ENCODE measurements around the gene TCEA3. TPM values are rescaled to one million over a fixed set of nuclear protein-coding genes. Genes with fewer than 3 reads are reported as not detected.

Gene TCEA3
- polyA plus RNA-seq, 3 donors, result 0.26 to 0.52 TPM; not detected in 1

- peaks cover 0 to 2% (median under 1%) of the 10 kb centered on the region in 3 donors for H3K27me3 Mint-ChIP-seq (ENCODE audit: low read depth in 3 of 3)
- no peak for TF ChIP-seq CTCF (IDR thresholded peaks at IDR 0.05)
- H3K4me3 Mint-ChIP-seq, result no peak overlapping the region
- 100% methylated on average over 1 of the region's 2 CpGs for WGBS (ENCODE audit: insufficient coverage)
- H3K9me3 Mint-ChIP-seq, result peaks cover 25 to 42% (median 40%) of the 10 kb centered on the region in 7 donors
- no peak for DNase-seq
- Histone ChIP-seq H3K4me2 (replicated peaks; ENCODE audit: extremely low read depth, low read length, poor library complexity, severe bottlenecking) (no peak overlapping the region), H3K4me3 (replicated peaks in 1 of 3; ENCODE audit: low read depth in 2 of 3, low read length in 3 of 3) (no peak overlapping the region), H3K9ac (ENCODE audit: insufficient read depth, low read length, poor library complexity, severe bottlenecking) (no peak overlapping the region), H3K9me3 (replicated peaks in 1 of 2; ENCODE audit: control insufficient read depth in 1 of 2, insufficient read depth in 1 of 2, low read length in 2 of 2) (peaks cover 37% of the 10 kb centered on the region in 2 donors), H4K20me1 (ENCODE audit: insufficient read depth, low read length) (no peaks in the 10 kb centered on the region), H3K36me3 (replicated peaks in 1 of 2; ENCODE audit: control insufficient read depth in 1 of 2, insufficient read depth in 2 of 2, low read length in 2 of 2) (peaks cover 11 to 47% of the 10 kb centered on the region in 2 donors), H3K79me2 (ENCODE audit: insufficient read depth, low read length) (peaks cover 8% of the 10 kb centered on the region), H2AFZ (ENCODE audit: insufficient read depth, low read depth, low read length, poor library complexity, severe bottlenecking) (no peak overlapping the region), H3K27me3 (ENCODE audit: control insufficient read depth in 2 of 2, insufficient read depth in 2 of 2, low read length in 2 of 2) (no peaks in the 10 kb centered on the region), H3K4me1 (ENCODE audit: control insufficient read depth in 1 of 2, insufficient read depth in 2 of 2, low read length in 2 of 2) (peaks cover 18 to 30% of the 10 kb centered on the region in 2 donors), H3K27ac (ENCODE audit: low read depth in 1 of 2, low read length in 2 of 2) (no peak overlapping the region)
- intact Hi-C loops (cut with micrococcal nuclease), result loop anchor here in 1 of 2 donors (10.0 kb wide), 1 partner anchor 1279 kb away; the partner anchor contains the start of gene SRRM1
- peaks cover 31% of the 10 kb centered on the region for H3K4me1 Mint-ChIP-seq
- H3K36me3 Mint-ChIP-seq, result peaks cover 31 to 49% of the 10 kb centered on the region in 2 donors
- H3K27ac Mint-ChIP-seq, result no peak overlapping the region
Measured at GRCh38 chr1:23366146-23366545, 58.4 kb downstream of the TCEA3 start.

DNA sequence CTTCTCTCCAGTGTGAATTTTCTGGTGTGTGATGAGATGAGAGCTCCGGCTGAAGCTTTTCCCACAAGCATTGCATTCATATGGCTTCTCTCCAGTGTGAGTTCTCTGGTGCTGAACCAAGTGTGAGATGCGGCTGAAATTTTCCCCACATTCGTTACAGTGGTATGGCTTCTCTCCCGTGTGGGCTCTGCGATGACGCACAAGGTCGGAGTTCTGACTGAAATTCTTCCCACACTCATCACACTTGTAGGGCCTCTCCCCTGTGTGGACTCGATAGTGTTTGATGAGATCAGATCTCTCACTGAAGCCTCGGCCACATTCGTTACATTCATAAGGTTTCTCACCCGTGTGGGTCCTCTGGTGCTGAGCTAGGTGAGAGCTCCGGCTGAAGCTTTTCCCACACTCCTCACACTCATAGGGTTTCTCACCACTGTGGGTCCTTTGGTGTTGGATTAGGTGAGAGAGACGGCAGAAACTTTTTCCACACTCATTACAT lies 62.3 kb downstream of the TCEA3 start:
- TF ChIP-seq CTCF (IDR thresholded peaks at IDR 0.05), result no peak
- peaks cover 0 to 1% (median 0%) of the 10 kb centered on the region in 3 donors for H3K27me3 Mint-ChIP-seq (ENCODE audit: low read depth in 3 of 3)
- H3K9ac ChIP-seq (ENCODE audit: insufficient read depth, low read length, poor library complexity, severe bottlenecking), result no peak overlapping the region
- no peak overlapping the region for H3K4me3 Mint-ChIP-seq
- peaks cover 11 to 60% of the 10 kb centered on the region in 2 donors for H3K36me3 ChIP-seq (replicated peaks in 1 of 2; ENCODE audit: control insufficient read depth in 1 of 2, insufficient read depth in 2 of 2, low read length in 2 of 2)
- DNase-seq, result no peak
- peaks cover 44 to 59% of the 10 kb centered on the region in 2 donors for H3K36me3 Mint-ChIP-seq
- peaks cover 10% of the 10 kb centered on the region for H3K4me1 Mint-ChIP-seq
- H3K9me3 Mint-ChIP-seq, result peaks cover 43 to 69% (median 66%) of the 10 kb centered on the region in 7 donors
- H4K20me1 ChIP-seq (ENCODE audit: insufficient read depth, low read length), result no peaks in the 10 kb centered on the region
- H3K4me3 ChIP-seq (replicated peaks in 1 of 3; ENCODE audit: low read depth in 2 of 3, low read length in 3 of 3), result peak overlapping the region in 1 of 3 experiments; percentile 28
- peak overlapping the region in 2 of 7 donors; percentile 18 to 20 for H3K27ac Mint-ChIP-seq
- no peak overlapping the region for H3K27ac ChIP-seq (ENCODE audit: low read depth in 1 of 2, low read length in 2 of 2)
- intact Hi-C loops (cut with micrococcal nuclease), result loop anchor here in 1 of 2 donors (10.0 kb wide), 1 partner anchor 1283 kb away; the partner anchor contains the start of gene SRRM1
- H2AFZ ChIP-seq (ENCODE audit: insufficient read depth, low read depth, low read length, poor library complexity, severe bottlenecking), result no peak overlapping the region
- H3K79me2 ChIP-seq (ENCODE audit: insufficient read depth, low read length), result peaks cover 2% of the 10 kb centered on the region
- peaks cover 53 to 66% of the 10 kb centered on the region in 2 donors for H3K9me3 ChIP-seq (replicated peaks in 1 of 2; ENCODE audit: control insufficient read depth in 1 of 2, insufficient read depth in 1 of 2, low read length in 2 of 2)
- no peak overlapping the region for H3K4me2 ChIP-seq (replicated peaks; ENCODE audit: extremely low read depth, low read length, poor library complexity, severe bottlenecking)
- peaks cover 2 to 7% of the 10 kb centered on the region in 2 donors for H3K4me1 ChIP-seq (ENCODE audit: control insufficient read depth in 1 of 2, insufficient read depth in 2 of 2, low read length in 2 of 2)
- no peaks in the 10 kb centered on the region for H3K27me3 ChIP-seq (ENCODE audit: control insufficient read depth in 2 of 2, insufficient read depth in 2 of 2, low read length in 2 of 2)
- 100% methylated on average over 3 of the region's 13 CpGs for WGBS (ENCODE audit: insufficient coverage)

Data from CD14-positive monocyte (primary cell).